Measurements from ENCODE around the gene RASL11A.
"Not testable (repeated sequence)": the region's sequence is repeated elsewhere in the genome, so short reads cannot be mapped to it uniquely, and the experiment has no call there.

Gene RASL11A, protein sequence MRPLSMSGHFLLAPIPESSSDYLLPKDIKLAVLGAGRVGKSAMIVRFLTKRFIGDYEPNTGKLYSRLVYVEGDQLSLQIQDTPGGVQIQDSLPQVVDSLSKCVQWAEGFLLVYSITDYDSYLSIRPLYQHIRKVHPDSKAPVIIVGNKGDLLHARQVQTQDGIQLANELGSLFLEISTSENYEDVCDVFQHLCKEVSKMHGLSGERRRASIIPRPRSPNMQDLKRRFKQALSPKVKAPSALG

GRCh38 chr13:27270594-27271520, at the start of gene RASL11A:
TSS of gene RASL11A (plus strand) at chr13:27270830. CDS start at chr13:27270945, 115 bp downstream.
- peak within 1 kb of the TSS; percentile 61 for H3K4me3 ChIP-seq (ENCODE audit: low read depth, low read length)
- TF ChIP-seq CTCF (IDR thresholded peaks at IDR 0.05; ENCODE audit: control insufficient read depth, extremely low read depth, insufficient read depth): peak; percentile 73
- peak; percentile 39 for DNase-seq (ENCODE audit: low read depth)

DNA sequence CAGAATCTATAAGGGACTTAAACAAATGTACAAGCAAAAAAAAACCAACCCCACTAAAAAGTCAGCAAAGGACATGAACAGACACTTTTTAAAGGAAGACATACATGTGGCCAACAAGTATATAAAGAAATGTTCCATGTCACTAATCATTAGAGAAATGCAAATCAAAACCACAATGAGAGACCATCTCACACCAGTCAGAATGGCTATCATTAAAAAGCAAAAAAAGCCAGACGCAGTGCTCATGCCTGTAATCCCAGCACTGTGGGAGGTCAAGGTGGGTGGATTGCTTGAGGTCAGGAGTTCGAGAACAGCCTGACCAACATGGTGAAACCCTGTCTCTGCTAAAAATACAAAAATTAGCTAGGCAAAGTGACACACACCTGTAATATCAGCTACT, 48.5 kb upstream of the RASL11A start:
- H3K4me3 ChIP-seq (ENCODE audit: low read depth, low read length); DNase-seq (ENCODE audit: low read depth): not testable (repeated sequence)

GRCh38 chr13:27226991-27227390, 43.6 kb upstream of the RASL11A start:
- DNase-seq (ENCODE audit: low read depth): no peak
- TF ChIP-seq CTCF (IDR thresholded peaks at IDR 0.05; ENCODE audit: control insufficient read depth, extremely low read depth, insufficient read depth): no peak
- H3K4me3 ChIP-seq (ENCODE audit: low read depth, low read length): no peak overlapping the region

- no peak overlapping the region for H3K4me3 ChIP-seq (ENCODE audit: low read depth, low read length)
- TF ChIP-seq CTCF (IDR thresholded peaks at IDR 0.05; ENCODE audit: control insufficient read depth, extremely low read depth, insufficient read depth): no peak
- no peak for DNase-seq (ENCODE audit: low read depth)
Observed at GRCh38 chr13:27228131-27228530, 42.5 kb upstream of the RASL11A start.

- DNase-seq (ENCODE audit: low read depth): no peak
- no peak for TF ChIP-seq CTCF (IDR thresholded peaks at IDR 0.05; ENCODE audit: control insufficient read depth, extremely low read depth, insufficient read depth)
- no peak overlapping the region for H3K4me3 ChIP-seq (ENCODE audit: low read depth, low read length)
Observed at GRCh38 chr13:27229642-27230041, 41.0 kb upstream of the RASL11A start.

DNA sequence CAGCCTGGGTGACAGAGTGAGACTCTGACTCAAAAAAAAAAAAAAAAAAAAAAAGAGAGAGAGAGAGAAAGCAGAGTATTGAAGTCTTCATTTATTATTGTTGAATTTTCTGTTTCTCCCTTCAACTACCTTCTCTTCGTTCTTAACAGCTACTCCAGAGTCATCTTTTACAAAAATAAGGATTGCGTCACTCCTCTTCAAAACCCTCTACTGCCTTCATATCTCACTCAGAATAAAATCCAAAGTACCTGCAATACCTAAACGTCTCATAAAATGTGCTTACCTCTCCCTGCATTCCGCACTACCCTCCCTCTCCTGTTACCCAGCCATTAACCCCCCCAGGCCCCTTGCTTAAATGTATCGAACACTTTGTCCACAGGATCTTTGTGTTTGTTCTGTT, 36.7 kb upstream of the RASL11A start:
- H3K4me3 ChIP-seq (ENCODE audit: low read depth, low read length): no peak overlapping the region
- TF ChIP-seq CTCF (IDR thresholded peaks at IDR 0.05; ENCODE audit: control insufficient read depth, extremely low read depth, insufficient read depth): no peak
- no peak for DNase-seq (ENCODE audit: low read depth)

DNA sequence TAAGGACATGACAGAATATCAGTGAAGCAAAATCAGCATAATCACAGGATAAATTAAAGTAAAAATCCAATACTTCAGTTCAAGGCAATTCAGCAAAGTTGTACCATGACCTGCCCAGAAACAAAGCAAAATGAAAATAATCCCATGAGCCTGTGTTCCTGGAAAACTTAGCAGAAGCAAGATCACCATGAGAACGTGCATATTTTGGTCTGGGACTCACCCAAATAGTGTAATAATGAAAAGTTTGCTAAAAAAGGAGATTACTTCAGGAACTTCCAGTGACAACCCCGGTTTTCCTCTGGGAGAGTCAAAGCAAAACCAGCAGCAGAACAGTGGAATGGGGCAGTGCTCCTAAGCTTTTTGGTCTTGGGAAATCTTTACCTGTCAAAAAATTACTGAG, 34.2 kb upstream of the RASL11A start:
- no peak overlapping the region for H3K4me3 ChIP-seq (ENCODE audit: low read depth, low read length)
- no peak for TF ChIP-seq CTCF (IDR thresholded peaks at IDR 0.05; ENCODE audit: control insufficient read depth, extremely low read depth, insufficient read depth)
- DNase-seq (ENCODE audit: low read depth): no peak
